ENCODE measurements around the gene GREM2. TPM values are rescaled to one million over a fixed set of nuclear protein-coding genes. Genes with fewer than 3 reads are reported as not detected.

Gene GREM2
- total and polyA plus RNA-seq, 3 experiments from 2014 or later: 0.61 TPM; not detected in 2

GRCh38 chr1:240515505-240515904 lies 96.5 kb downstream of the GREM2 start:
- H3K27ac ChIP-seq (ENCODE audit: low read depth, low read length): no peak overlapping the region
- no peak for DNase-seq
- no peaks in the 10 kb centered on the region for H3K4me1 ChIP-seq (ENCODE audit: insufficient read depth, low read length)
- H3K9me3 Mint-ChIP-seq: peaks cover 2 to 6% (median 4%) of the 10 kb centered on the region in 5 donors
- POLR2A ChIA-PET: no interaction called here
- no peaks in the 10 kb centered on the region for H3K36me3 ChIP-seq (ENCODE audit: insufficient read depth, low read length)
- peaks cover 0 to 8% (median 2%) of the 10 kb centered on the region in 3 donors for H3K36me3 Mint-ChIP-seq
- H3K9me3 ChIP-seq (ENCODE audit: low read length): no peaks in the 10 kb centered on the region
- CTCF ChIA-PET: no interaction called here
- H3K4me3 ChIP-seq (ENCODE audit: low read length): no peak overlapping the region
- H3K4me3 Mint-ChIP-seq: no peak overlapping the region
- H3K27me3 Mint-ChIP-seq: no peaks in the 10 kb centered on the region
- no peaks in the 10 kb centered on the region for H3K4me1 Mint-ChIP-seq
- no peaks in the 10 kb centered on the region for H3K27me3 ChIP-seq (ENCODE audit: insufficient read depth, low read length, poor library complexity, severe bottlenecking)
- H3K27ac Mint-ChIP-seq: no peak overlapping the region

- Mint-ChIP-seq H3K4me3 (no peak overlapping the region), H3K9me3 (peaks cover 2 to 10% (median 6%) of the 10 kb centered on the region in 5 donors), H3K4me1 (no peaks in the 10 kb centered on the region), H3K27me3 (peaks cover 0 to 3% of the 10 kb centered on the region in 2 donors), H3K36me3 (peaks cover 0 to 8% (median 2%) of the 10 kb centered on the region in 3 donors), H3K27ac (no peak overlapping the region)
- no peaks in the 10 kb centered on the region for H3K9me3 ChIP-seq (ENCODE audit: low read length)
- H3K27ac ChIP-seq (ENCODE audit: low read depth, low read length): no peak overlapping the region
- no peaks in the 10 kb centered on the region for H3K36me3 ChIP-seq (ENCODE audit: insufficient read depth, low read length)
- POLR2A ChIA-PET: no interaction called here
- DNase-seq: no peak
- no peaks in the 10 kb centered on the region for H3K27me3 ChIP-seq (ENCODE audit: insufficient read depth, low read length, poor library complexity, severe bottlenecking)
- CTCF ChIA-PET: no interaction called here
- H3K4me1 ChIP-seq (ENCODE audit: insufficient read depth, low read length): no peaks in the 10 kb centered on the region
- H3K4me3 ChIP-seq (ENCODE audit: low read length): no peak overlapping the region
These were observed 100.2 kb downstream of the GREM2 start for GRCh38 chr1:240511789-240512188.

- Histone ChIP-seq H3K4me1 (ENCODE audit: insufficient read depth, low read length) (no peaks in the 10 kb centered on the region), H3K27me3 (ENCODE audit: insufficient read depth, low read length, poor library complexity, severe bottlenecking) (no peaks in the 10 kb centered on the region), H3K27ac (ENCODE audit: low read depth, low read length) (no peak overlapping the region), H3K36me3 (ENCODE audit: insufficient read depth, low read length) (no peaks in the 10 kb centered on the region), H3K9me3 (ENCODE audit: low read length) (no peaks in the 10 kb centered on the region), H3K4me3 (ENCODE audit: low read length) (no peak overlapping the region)
- H3K27ac Mint-ChIP-seq: no peak overlapping the region
- H3K4me3 Mint-ChIP-seq: no peak overlapping the region
- peaks cover 2 to 11% (median 6%) of the 10 kb centered on the region in 5 donors for H3K9me3 Mint-ChIP-seq
- peaks cover 0 to 3% of the 10 kb centered on the region in 2 donors for H3K27me3 Mint-ChIP-seq
- H3K36me3 Mint-ChIP-seq: peaks cover 0 to 8% (median 2%) of the 10 kb centered on the region in 3 donors
- ChIA-PET CTCF (no interaction called here), POLR2A (no interaction called here)
- no peak for DNase-seq
- H3K4me1 Mint-ChIP-seq: no peaks in the 10 kb centered on the region
These were observed 103.0 kb downstream of the GREM2 start for GRCh38 chr1:240508950-240509349.

GRCh38 chr1:240508201-240508600 lies 103.8 kb downstream of the GREM2 start:
- no peak overlapping the region for H3K27ac ChIP-seq (ENCODE audit: low read depth, low read length)
- H3K4me3 Mint-ChIP-seq: no peak overlapping the region
- CTCF ChIA-PET: no interaction called here
- POLR2A ChIA-PET: interaction anchor here (0.6 kb wide), 1 partner anchor 183 kb away, joined by 3 read pairs; no protein-coding TSS in a partner anchor
- peaks cover 0 to 8% (median 2%) of the 10 kb centered on the region in 3 donors for H3K36me3 Mint-ChIP-seq
- H3K27me3 Mint-ChIP-seq: peaks cover 0 to 3% of the 10 kb centered on the region in 2 donors
- H3K9me3 ChIP-seq (ENCODE audit: low read length): no peaks in the 10 kb centered on the region
- no peaks in the 10 kb centered on the region for H3K4me1 Mint-ChIP-seq
- H3K4me3 ChIP-seq (ENCODE audit: low read length): no peak overlapping the region
- H3K36me3 ChIP-seq (ENCODE audit: insufficient read depth, low read length): no peaks in the 10 kb centered on the region
- no peak overlapping the region for H3K27ac Mint-ChIP-seq
- H3K9me3 Mint-ChIP-seq: peaks cover 2 to 11% (median 4%) of the 10 kb centered on the region in 5 donors
- no peaks in the 10 kb centered on the region for H3K27me3 ChIP-seq (ENCODE audit: insufficient read depth, low read length, poor library complexity, severe bottlenecking)
- H3K4me1 ChIP-seq (ENCODE audit: insufficient read depth, low read length): no peaks in the 10 kb centered on the region
- no peak for DNase-seq

- no peaks in the 10 kb centered on the region for H3K36me3 ChIP-seq (ENCODE audit: insufficient read depth, low read length)
- no peaks in the 10 kb centered on the region for H3K4me1 ChIP-seq (ENCODE audit: insufficient read depth, low read length)
- no peak for DNase-seq
- Mint-ChIP-seq H3K27me3 (peaks cover 0 to 3% of the 10 kb centered on the region in 2 donors), H3K9me3 (peaks cover 2 to 11% (median 4%) of the 10 kb centered on the region in 5 donors), H3K27ac (no peak overlapping the region), H3K4me3 (no peak overlapping the region), H3K36me3 (peaks cover 0 to 4% (median 0%) of the 10 kb centered on the region in 3 donors), H3K4me1 (no peaks in the 10 kb centered on the region)
- no peaks in the 10 kb centered on the region for H3K27me3 ChIP-seq (ENCODE audit: insufficient read depth, low read length, poor library complexity, severe bottlenecking)
- ChIA-PET CTCF (no interaction called here), POLR2A (no interaction called here)
- H3K4me3 ChIP-seq (ENCODE audit: low read length): no peak overlapping the region
- H3K27ac ChIP-seq (ENCODE audit: low read depth, low read length): no peak overlapping the region
- H3K9me3 ChIP-seq (ENCODE audit: low read length): no peaks in the 10 kb centered on the region
These were observed 105.8 kb downstream of the GREM2 start for GRCh38 chr1:240506176-240506575.

- H3K4me1 ChIP-seq (ENCODE audit: insufficient read depth, low read length): no peaks in the 10 kb centered on the region
- H3K27me3 ChIP-seq (ENCODE audit: insufficient read depth, low read length, poor library complexity, severe bottlenecking): no peaks in the 10 kb centered on the region
- peaks cover 0 to 9% (median 4%) of the 10 kb centered on the region in 5 donors for H3K9me3 Mint-ChIP-seq
- H3K36me3 ChIP-seq (ENCODE audit: insufficient read depth, low read length): no peaks in the 10 kb centered on the region
- H3K27ac ChIP-seq (ENCODE audit: low read depth, low read length): no peak overlapping the region
- no peak overlapping the region for H3K4me3 ChIP-seq (ENCODE audit: low read length)
- CTCF ChIA-PET: no interaction called here
- H3K4me1 Mint-ChIP-seq: no peaks in the 10 kb centered on the region
- H3K27me3 Mint-ChIP-seq: peaks cover 0 to 3% of the 10 kb centered on the region in 2 donors
- DNase-seq: no peak
- H3K36me3 Mint-ChIP-seq: no peaks in the 10 kb centered on the region
- POLR2A ChIA-PET: no interaction called here
- H3K4me3 Mint-ChIP-seq: no peak overlapping the region
- H3K27ac Mint-ChIP-seq: no peak overlapping the region
- H3K9me3 ChIP-seq (ENCODE audit: low read length): no peaks in the 10 kb centered on the region
These were observed 108.4 kb downstream of the GREM2 start for GRCh38 chr1:240503558-240503957.

- DNase-seq: no peak
- Histone ChIP-seq H3K27ac (ENCODE audit: low read depth, low read length) (no peak overlapping the region), H3K4me1 (ENCODE audit: insufficient read depth, low read length) (no peaks in the 10 kb centered on the region), H3K9me3 (ENCODE audit: low read length) (no peaks in the 10 kb centered on the region), H3K27me3 (ENCODE audit: insufficient read depth, low read length, poor library complexity, severe bottlenecking) (no peaks in the 10 kb centered on the region), H3K4me3 (ENCODE audit: low read length) (no peak overlapping the region), H3K36me3 (ENCODE audit: insufficient read depth, low read length) (no peaks in the 10 kb centered on the region)
- ChIA-PET CTCF (no interaction called here), POLR2A (no interaction called here)
- Mint-ChIP-seq H3K4me1 (no peaks in the 10 kb centered on the region), H3K27me3 (peaks cover 0 to 3% of the 10 kb centered on the region in 2 donors), H3K9me3 (peaks cover 0 to 8% (median 4%) of the 10 kb centered on the region in 5 donors), H3K36me3 (no peaks in the 10 kb centered on the region), H3K4me3 (no peak overlapping the region), H3K27ac (no peak overlapping the region)
These were observed 108.9 kb downstream of the GREM2 start for GRCh38 chr1:240503036-240503435.

GRCh38 chr1:240501115-240501514 lies 110.8 kb downstream of the GREM2 start:
- Mint-ChIP-seq H3K27ac (no peak overlapping the region), H3K27me3 (no peaks in the 10 kb centered on the region), H3K9me3 (peaks cover 0 to 9% (median 2%) of the 10 kb centered on the region in 5 donors), H3K4me1 (no peaks in the 10 kb centered on the region), H3K36me3 (no peaks in the 10 kb centered on the region), H3K4me3 (no peak overlapping the region)
- DNase-seq: no peak
- Histone ChIP-seq H3K4me1 (ENCODE audit: insufficient read depth, low read length) (no peaks in the 10 kb centered on the region), H3K27me3 (ENCODE audit: insufficient read depth, low read length, poor library complexity, severe bottlenecking) (no peaks in the 10 kb centered on the region), H3K9me3 (ENCODE audit: low read length) (no peaks in the 10 kb centered on the region), H3K4me3 (ENCODE audit: low read length) (no peak overlapping the region), H3K27ac (ENCODE audit: low read depth, low read length) (no peak overlapping the region), H3K36me3 (ENCODE audit: insufficient read depth, low read length) (no peaks in the 10 kb centered on the region)
- CTCF ChIA-PET: no interaction called here
- POLR2A ChIA-PET: no interaction called here

- DNase-seq: no peak
- Mint-ChIP-seq H3K36me3 (no peaks in the 10 kb centered on the region), H3K27me3 (no peaks in the 10 kb centered on the region), H3K9me3 (peaks cover 0 to 10% (median 2%) of the 10 kb centered on the region in 5 donors), H3K27ac (no peak overlapping the region), H3K4me3 (no peak overlapping the region), H3K4me1 (no peaks in the 10 kb centered on the region)
- Histone ChIP-seq H3K36me3 (ENCODE audit: insufficient read depth, low read length) (no peaks in the 10 kb centered on the region), H3K27ac (ENCODE audit: low read depth, low read length) (no peak overlapping the region), H3K4me1 (ENCODE audit: insufficient read depth, low read length) (no peaks in the 10 kb centered on the region), H3K4me3 (ENCODE audit: low read length) (no peak overlapping the region), H3K9me3 (ENCODE audit: low read length) (no peaks in the 10 kb centered on the region), H3K27me3 (ENCODE audit: insufficient read depth, low read length, poor library complexity, severe bottlenecking) (no peaks in the 10 kb centered on the region)
- POLR2A ChIA-PET: no interaction called here
- CTCF ChIA-PET: no interaction called here
These were observed 111.3 kb downstream of the GREM2 start for GRCh38 chr1:240500647-240501046.
